Endothelial cell of umbilical vein (primary cell): ENCODE measurements around the gene CYP3A5. TPM values are rescaled to one million over a fixed set of nuclear protein-coding genes. Genes with fewer than 3 reads are reported as not detected.

Source experiments
- BruUV-seq: library from RNA; stranded (reverse); fragments of 400-500 nt; replicated peaks from 2 replicates; lab custom pipeline; 2021; lab: Mats Ljungman, UMichigan
- CTCF ChIA-PET: fragments of 300-600, 350-600 bp; sonication (Branson Sonifier 250); formaldehyde crosslinking; loops from one replicate; lab custom pipeline; 2021; ENCODE audit warnings: antibody characterized with exemption, inconsistent platforms; lab: Charles Lee
- POLR2A ChIA-PET: fragments of 300-600, 350-600 bp; sonication (Branson Sonifier 250); formaldehyde crosslinking; loops from one replicate; lab custom pipeline; 2021; ENCODE audit warnings: antibody characterized with exemption, inconsistent platforms; lab: Charles Lee
- DNase-seq: peaks from one replicate; pipeline ENCODE4 v3.0.0-alpha.2; 2011; ENCODE audit warnings: low read depth, low spot score
- FAIRE-seq: peaks from 2 replicates; lab custom pipeline; 2011; peaks lifted over from hg19 to GRCh38; lab: Jason Lieb, UNC
- H2AFZ ChIP-seq: 2 replicates; pipeline ENCODE4 v1.6.0; 2012; ENCODE audit warnings: low read depth, low read length, control low read depth, inconsistent platforms
- H3K27ac ChIP-seq: 2 replicates; pipeline ENCODE4 v1.5.1; 2011; ENCODE audit warnings: low read depth, mild to moderate bottlenecking, control low read depth, low read length, moderate library complexity; ENCODE audit not compliant: insufficient read depth
- H3K27me3 ChIP-seq, 2 experiments: 2 replicates each; pipeline versions ENCODE4 v1.6.0 to v1.6.1; 2011; ENCODE audit warnings: low read length in 2 of 2, mixed read lengths in 1 of 2; ENCODE audit not compliant: control insufficient read depth in 2 of 2, insufficient read depth in 2 of 2
- H3K36me3 ChIP-seq, 2 experiments: 2 replicates in 1 of 2; 3 replicates in 1 of 2; pipeline ENCODE4 v1.5.1; 2011; ENCODE audit warnings: low read length in 2 of 2, mild to moderate bottlenecking in 1 of 2, moderate library complexity in 1 of 2; ENCODE audit not compliant: control insufficient read depth in 2 of 2, insufficient read depth in 2 of 2; ENCODE audit errors: extremely low read depth in 1 of 2
- H3K4me1 ChIP-seq: 3 replicates; pipeline ENCODE4 v1.5.1; 2011; ENCODE audit warnings: mild to moderate bottlenecking, low read length; ENCODE audit not compliant: control insufficient read depth, insufficient read depth; ENCODE audit errors: extremely low read depth
- H3K4me2 ChIP-seq: 2 replicates; pipeline ENCODE4 v1.6.1; 2011; ENCODE audit warnings: low read length, control low read depth, mixed read lengths; ENCODE audit not compliant: insufficient read depth
- H3K4me3 ChIP-seq, 3 experiments: fragments of 200-600 bp in 1 of 3; sonication (generic), shearing (Covaris generic) in 1 of 3; replicated peaks in 1 of 3; 2 replicates each; pipeline ENCODE4 v1.5.1; 2011 to 2016; ENCODE audit warnings: control low read depth in 3 of 3, low read length in 3 of 3, mild to moderate bottlenecking in 2 of 3, inconsistent platforms in 1 of 3, low read depth in 1 of 3, moderate library complexity in 1 of 3; ENCODE audit not compliant: insufficient read depth in 1 of 3
- H3K79me2 ChIP-seq: 2 replicates; pipeline ENCODE4 v1.6.0; 2012; ENCODE audit warnings: low read length, inconsistent platforms; ENCODE audit not compliant: control insufficient read depth, insufficient read depth
- H3K9ac ChIP-seq: replicated peaks from 2 replicates; pipeline ENCODE3; 2011; ENCODE audit warnings: low read length, control low read depth; ENCODE audit not compliant: insufficient read depth; ENCODE audit errors: extremely low read depth
- H3K9me1 ChIP-seq: replicated peaks from 3 replicates; pipeline ENCODE4 v1.6.0; 2011; ENCODE audit warnings: mild to moderate bottlenecking, low read length; ENCODE audit not compliant: control insufficient read depth, insufficient read depth; ENCODE audit errors: extremely low read depth
- H3K9me3 ChIP-seq: replicated peaks from 2 replicates; pipeline ENCODE4 v1.5.1; 2012; ENCODE audit warnings: low read length, inconsistent platforms; ENCODE audit not compliant: control insufficient read depth, insufficient read depth
- H4K20me1 ChIP-seq: replicated peaks from 2 replicates; pipeline ENCODE3; 2011; ENCODE audit warnings: mild to moderate bottlenecking, low read length; ENCODE audit not compliant: control insufficient read depth, insufficient read depth; ENCODE audit errors: extremely low read depth
- CTCF ChIP-seq, 2 donors: IDR thresholded peaks; 1 replicate in 1 of 2; 2 replicates in 1 of 2; pipeline ENCODE4 v1.5.1; 2011; ENCODE audit warnings: low read length in 2 of 2, mild to moderate bottlenecking in 2 of 2, moderate library complexity in 2 of 2, control low read depth in 1 of 2, inconsistent platforms in 1 of 2, low read depth in 1 of 2; ENCODE audit not compliant: insufficient read depth in 1 of 2; ENCODE audit errors: extremely low read depth in 1 of 2
- EZH2 ChIP-seq: IDR thresholded peaks from 2 replicates; pipeline ENCODE4 v1.6.1; 2012; ENCODE audit warnings: borderline replicate concordance, low read depth, mild to moderate bottlenecking, moderate library complexity, low read length, inconsistent platforms; ENCODE audit not compliant: severe bottlenecking
- FOS ChIP-seq: IDR thresholded peaks from 2 replicates; pipeline ENCODE4 v1.6.1; 2011; ENCODE audit warnings: mild to moderate bottlenecking, low read length, moderate library complexity, borderline replicate concordance; ENCODE audit not compliant: insufficient read depth
- GATA2 ChIP-seq: IDR thresholded peaks from 2 replicates; pipeline ENCODE4 v1.7.0; 2011; ENCODE audit warnings: low read depth, mild to moderate bottlenecking, moderate library complexity, mixed read lengths, low read length; ENCODE audit not compliant: insufficient read length, insufficient read depth
- JUN ChIP-seq: IDR thresholded peaks from 2 replicates; pipeline ENCODE4 v1.6.1; 2011; ENCODE audit warnings: borderline replicate concordance, low read depth; ENCODE audit not compliant: insufficient read length, insufficient read depth
- MAX ChIP-seq: IDR thresholded peaks from 2 replicates; pipeline ENCODE4 v1.6.1; 2011; ENCODE audit not compliant: insufficient read depth, insufficient read length
- POLR2AphosphoS5 ChIP-seq: IDR thresholded peaks from 2 replicates; pipeline ENCODE4 v1.6.1; 2012; ENCODE audit warnings: low read depth, mild to moderate bottlenecking, control low read depth, low read length, moderate library complexity; ENCODE audit not compliant: insufficient read depth
- dilution Hi-C: fragments of 300-500 bp; cut with MboI; formaldehyde crosslinking; loops from one replicate; pipeline ENCODE4 v1.15.0; 2019; ENCODE audit warnings: low sequenced_read_pairs; ENCODE audit not compliant: extremely low pct_ligation_motif_present
- intact Hi-C: fragments of 100-400 bp; cut with micrococcal nuclease; formaldehyde crosslinking; loops from one replicate; pipeline ENCODE4 v1.10.0; 2022
- polyA plus RNA-seq, 4 experiments: library from polyadenylated mRNA; depleted of rRNA in 3 of 4; stranded (reverse) in 3 of 4; unstranded in 1 of 4; fragments of >200 nt; gene quantifications; 2 replicates each; pipeline versions ENCODE4 v1.2.1 to v1.2.3, GENCODE V29; 2011 to 2012; ENCODE audit warnings: missing spikeins in 1 of 4
- small RNA-seq: library from RNA; depleted of rRNA; stranded (forward); fragments of <200 nt; gene quantifications from one replicate; pipeline ENCODE3, GENCODE V24; 2012; ENCODE audit warnings: low replicate concordance, low read depth; ENCODE audit not compliant: insufficient read depth, insufficient read length
- total RNA-seq: library from RNA; stranded (reverse); gene quantifications from 2 replicates; pipeline ENCODE4 v1.2.3, GENCODE V29; 2021

CYP3A5 gene
- total and polyA plus RNA-seq, 2 donors (not counting 3 experiments of a cell fraction or from before 2014, with no cell fraction given) = not detected

GRCh38 chr7:99599836-99600235, 80.0 kb downstream of the CYP3A5 start:
- Histone ChIP-seq H3K9me3 (no peaks in the 10 kb centered on the region), H3K4me2 (no peak overlapping the region), H3K9me1 (no peaks in the 10 kb centered on the region), H3K79me2 (no peaks in the 10 kb centered on the region), H3K4me1 (no peaks in the 10 kb centered on the region), H4K20me1 (no peaks in the 10 kb centered on the region), H3K27ac (no peak overlapping the region), H3K36me3 (no peaks in the 10 kb centered on the region), H3K27me3 (no peaks in the 10 kb centered on the region), H3K4me3 (no peak overlapping the region), H3K9ac (no peak overlapping the region), H2AFZ (no peak overlapping the region)
- dilution Hi-C loops (no loop called here), intact Hi-C loops (no loop called here)
- DNase-seq (no peak), FAIRE-seq (no peak)
- ChIA-PET POLR2A (no interaction called here), CTCF (no interaction called here)
- BruUV-seq = no TSS peak
- no peak for TF ChIP-seq CTCF (IDR thresholded peaks at IDR 0.05; ENCODE audit: extremely low read depth in 1 of 2, insufficient read depth in 1 of 2, low read depth in 1 of 2, low read length in 2 of 2)
- TF ChIP-seq GATA2 = no peak
- TF ChIP-seq FOS = no peak
- TF ChIP-seq POLR2AphosphoS5 = no peak
- TF ChIP-seq JUN = no peak
- TF ChIP-seq MAX = no peak
- TF ChIP-seq EZH2 = no peak

Small RNAs within 50 kb of the gene (small RNA-seq; reads per million reads assigned to genes)
- not detected for gene CYP3A51P
- not detected for gene CYP3A7-CYP3A51P

Other genes with a start within 250 kb of the CYP3A5 start
- gene PTCD1, start 241.2 kb downstream of the CYP3A5 start, total RNA-seq = 6.9 and 9.6 TPM in 2 replicates
- 3.8 and 4.2 TPM in 2 replicates for gene PTCD1, start 241.2 kb downstream of the CYP3A5 start, polyA plus RNA-seq
- gene CPSF4, start 241.1 kb downstream of the CYP3A5 start, total RNA-seq = 48.3 and 51.5 TPM in 2 replicates
- gene CPSF4, start 241.1 kb downstream of the CYP3A5 start, polyA plus RNA-seq = 53.0 and 56.1 TPM in 2 replicates
- 348 and 369 TPM in 2 replicates for gene ATP5MF, start 213.8 kb downstream of the CYP3A5 start, total RNA-seq
- 2,129 and 2,140 TPM in 2 replicates for gene ATP5MF, start 213.8 kb downstream of the CYP3A5 start, polyA plus RNA-seq
- gene ZNF789, start 207.1 kb downstream of the CYP3A5 start, total RNA-seq = 16.6 and 21.6 TPM in 2 replicates
- 10.9 and 11.6 TPM in 2 replicates for gene ZNF789, start 207.1 kb downstream of the CYP3A5 start, polyA plus RNA-seq
- gene ZNF394, start 179.7 kb downstream of the CYP3A5 start, total RNA-seq = 19.8 and 22.8 TPM in 2 replicates
- 8.3 and 8.6 TPM in 2 replicates for gene ZNF394, start 179.7 kb downstream of the CYP3A5 start, polyA plus RNA-seq
- 9.6 and 9.7 TPM in 2 replicates for gene ZKSCAN5, start 175.3 kb downstream of the CYP3A5 start, total RNA-seq
- 3.6 and 4.3 TPM in 2 replicates for gene ZKSCAN5, start 175.3 kb downstream of the CYP3A5 start, polyA plus RNA-seq
- gene FAM200A, start 127.9 kb downstream of the CYP3A5 start, total RNA-seq = 3.0 and 3.6 TPM in 2 replicates
- gene FAM200A, start 127.9 kb downstream of the CYP3A5 start, polyA plus RNA-seq = 1.7 and 2.1 TPM in 2 replicates
- 15.7 and 16.9 TPM in 2 replicates for gene ZNF655, start 121.4 kb downstream of the CYP3A5 start, total RNA-seq
- gene ZNF655, start 121.4 kb downstream of the CYP3A5 start, polyA plus RNA-seq = 17.4 and 20.4 TPM in 2 replicates
- gene TMEM225B, start 81.7 kb downstream of the CYP3A5 start, total RNA-seq = not detected in 2 replicates
- 0.08 and 0.29 TPM in 2 replicates for gene TMEM225B, start 81.7 kb downstream of the CYP3A5 start, polyA plus RNA-seq
- 11.4 and 13.8 TPM in 2 replicates for gene ZSCAN25, start 63.0 kb downstream of the CYP3A5 start, total RNA-seq
- gene ZSCAN25, start 63.0 kb downstream of the CYP3A5 start, polyA plus RNA-seq = 8.4 and 8.9 TPM in 2 replicates
- gene CYP3A7, start 55.2 kb upstream of the CYP3A5 start, total RNA-seq = not detected in 2 replicates
- gene CYP3A7, start 55.2 kb upstream of the CYP3A5 start, polyA plus RNA-seq = not detected in 2 replicates
- not detected in 2 replicates for gene CYP3A4, start 104.2 kb upstream of the CYP3A5 start, total RNA-seq
- not detected in 2 replicates for gene CYP3A4, start 104.2 kb upstream of the CYP3A5 start, polyA plus RNA-seq
- gene CYP3A43, start 148.0 kb upstream of the CYP3A5 start, total RNA-seq = not detected in 2 replicates
- not detected in 2 replicates for gene CYP3A43, start 148.0 kb upstream of the CYP3A5 start, polyA plus RNA-seq
- gene OR2AE1, start 197.0 kb upstream of the CYP3A5 start, total RNA-seq = 0.51 TPM in 1 of 2 replicates, not detected in the other
- gene OR2AE1, start 197.0 kb upstream of the CYP3A5 start, polyA plus RNA-seq = 0.13 and 0.18 TPM in 2 replicates
- gene TRIM4, start 239.5 kb upstream of the CYP3A5 start, total RNA-seq = 19.1 and 22.1 TPM in 2 replicates
- 10.3 and 13.0 TPM in 2 replicates for gene TRIM4, start 239.5 kb upstream of the CYP3A5 start, polyA plus RNA-seq
- gene GJC3, start 249.6 kb upstream of the CYP3A5 start, total RNA-seq = not detected in 2 replicates
- gene GJC3, start 249.6 kb upstream of the CYP3A5 start, polyA plus RNA-seq = 0.28 and 0.33 TPM in 2 replicates